Activated T-cell treated with anti-CD3 and anti-CD28 coated beads for 1 hour (primary cell): Measurements from ENCODE around the gene ATRAID.
A peak's percentile ranks its signal among the peaks of the same experiment; 100 is the strongest.
"Not testable (repeated sequence)": the region's sequence is repeated elsewhere in the genome, so short reads cannot be mapped to it uniquely, and the experiment has no call there.

Source experiments
- DNase-seq: peaks from one replicate; pipeline ENCODE4 v3.0.0-alpha.2; 2020; ENCODE audit warnings: low read depth

ATRAID gene

GRCh38 chr2:27194538-27195354, 17.1 kb upstream of the ATRAID start:
- no peak for DNase-seq

DNA sequence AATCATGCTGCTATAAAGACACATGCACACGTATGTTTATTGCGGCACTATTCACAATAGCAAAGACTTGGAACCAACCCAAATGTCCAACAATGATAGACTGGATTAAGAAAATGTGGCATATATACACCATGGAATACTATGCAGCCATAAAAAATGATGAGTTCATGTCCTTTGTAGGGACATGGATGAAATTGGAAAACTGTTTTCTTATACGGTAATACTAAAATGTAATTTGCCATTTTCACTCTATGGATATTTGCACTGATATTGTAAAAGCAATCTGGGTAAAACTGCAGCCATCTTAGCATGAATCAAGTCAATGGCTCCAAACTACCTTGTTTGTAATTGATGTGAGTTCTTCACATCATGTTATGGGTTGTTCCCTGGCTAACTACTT, 16.0 kb upstream of the ATRAID start:
- DNase-seq = not testable (repeated sequence)

GRCh38 chr2:27198068-27198467, 13.8 kb upstream of the ATRAID start:
- not testable (repeated sequence) for DNase-seq

- no peak for DNase-seq
Measured at GRCh38 chr2:27198627-27199026, 13.2 kb upstream of the ATRAID start.

DNA sequence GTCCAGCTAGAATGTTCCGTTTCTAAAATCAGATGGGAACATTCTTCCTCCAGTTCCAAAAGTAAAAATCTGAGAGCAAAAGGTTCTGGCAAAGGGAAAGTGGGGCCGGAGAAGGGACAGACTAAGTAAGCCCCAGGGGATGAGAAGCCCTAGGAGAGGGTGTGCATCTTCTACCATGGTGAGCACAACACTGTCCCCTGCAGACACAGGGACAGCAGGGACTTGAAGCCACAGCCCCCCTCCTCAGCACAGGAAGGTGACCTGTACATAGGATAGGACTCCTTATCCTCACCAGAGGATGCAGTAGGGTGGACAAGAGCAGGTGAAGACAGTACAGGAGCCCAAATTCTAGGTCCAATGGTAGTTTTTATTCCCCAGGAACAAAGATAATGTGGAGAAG, 12.6 kb upstream of the ATRAID start:
- no peak for DNase-seq

DNA sequence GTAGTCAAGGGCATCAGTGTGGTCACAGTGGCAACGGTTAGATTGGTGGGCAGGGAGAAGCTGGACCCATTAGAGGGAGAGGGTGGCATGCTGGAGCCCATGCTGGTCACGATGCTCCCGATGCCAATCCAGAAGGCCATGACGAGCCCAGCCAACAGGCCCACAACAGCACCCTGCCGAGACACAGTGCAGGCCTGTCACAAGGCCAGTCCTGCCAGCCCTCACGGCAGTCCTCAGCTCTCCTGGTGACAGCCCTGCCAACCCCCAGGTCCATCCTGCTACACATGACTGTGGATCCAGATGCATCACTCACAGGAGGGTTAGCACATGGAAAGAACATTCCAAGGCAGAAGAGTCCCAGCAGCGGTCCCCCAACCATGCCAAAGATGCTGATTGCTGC, 10.2 kb upstream of the ATRAID start:
- no peak for DNase-seq

GRCh38 chr2:27202854-27203253, 9.0 kb upstream of the ATRAID start:
- DNase-seq = no peak

- DNase-seq = no peak
Measured at GRCh38 chr2:27203741-27204140, 8.1 kb upstream of the ATRAID start.

DNA sequence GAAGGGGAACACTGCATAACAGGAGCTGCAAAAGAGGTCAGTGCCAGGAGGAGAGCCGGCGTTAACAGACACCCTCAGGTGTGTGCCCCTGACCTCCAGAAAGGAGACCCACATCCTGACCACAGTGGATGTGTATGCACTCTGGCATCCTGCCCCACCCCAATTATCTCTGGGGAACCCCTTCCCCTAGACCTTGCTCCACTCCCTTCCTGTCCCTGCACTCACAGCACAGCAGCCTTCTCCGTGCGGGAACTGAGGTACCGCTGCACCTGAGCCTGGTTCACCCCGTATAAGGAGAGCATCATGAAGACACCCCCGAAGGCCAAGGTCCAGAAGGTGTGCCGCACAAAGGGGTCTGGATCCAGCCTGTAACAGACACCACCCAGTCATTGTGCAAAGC, 7.3 kb upstream of the ATRAID start:
- no peak for DNase-seq

GRCh38 chr2:27205206-27205605, 6.6 kb upstream of the ATRAID start:
- DNase-seq = no peak

- DNase-seq = no peak
Measured at GRCh38 chr2:27206346-27206745, 5.5 kb upstream of the ATRAID start.

DNA sequence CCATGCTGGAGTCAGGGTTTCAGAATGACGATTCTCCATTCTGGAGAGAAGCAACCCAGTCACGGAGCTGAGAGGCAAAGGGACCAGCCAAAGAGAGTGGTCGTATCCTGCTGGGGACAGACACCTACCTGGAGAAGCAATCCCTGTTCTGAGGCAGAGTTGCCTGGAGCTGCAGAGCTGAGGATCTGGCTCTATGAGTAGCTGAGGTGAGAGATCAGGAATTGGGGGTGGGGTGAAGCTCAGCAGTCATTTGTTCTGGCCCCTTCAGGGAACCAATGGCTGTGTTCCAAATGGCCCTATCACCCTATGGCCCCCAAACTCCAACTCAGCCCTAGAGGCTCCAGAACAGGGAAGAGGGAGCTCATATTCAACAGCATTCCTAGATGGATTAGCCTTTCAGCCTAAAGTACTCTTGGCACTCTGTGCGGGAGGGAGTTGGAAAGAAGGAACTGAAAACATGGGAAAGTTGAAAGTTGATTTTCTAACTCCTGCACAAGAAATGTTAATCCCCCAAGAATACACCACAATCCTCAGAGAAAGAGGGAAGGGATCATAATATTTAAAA, 3.3 kb upstream of the ATRAID start:
- DNase-seq = no peak

GRCh38 chr2:27209621-27210401, 2.0 kb upstream of the ATRAID start:
- DNase-seq = no peak

GRCh38 chr2:27211241-27211942, 449 bp upstream of the ATRAID start:
- DNase-seq = no peak

GRCh38 chr2:27212626-27213471, 1.0 kb downstream of the ATRAID start:
- DNase-seq = peak; percentile 19

- no peak for DNase-seq
Measured at GRCh38 chr2:27214941-27215340, 3.1 kb downstream of the ATRAID start.

DNA sequence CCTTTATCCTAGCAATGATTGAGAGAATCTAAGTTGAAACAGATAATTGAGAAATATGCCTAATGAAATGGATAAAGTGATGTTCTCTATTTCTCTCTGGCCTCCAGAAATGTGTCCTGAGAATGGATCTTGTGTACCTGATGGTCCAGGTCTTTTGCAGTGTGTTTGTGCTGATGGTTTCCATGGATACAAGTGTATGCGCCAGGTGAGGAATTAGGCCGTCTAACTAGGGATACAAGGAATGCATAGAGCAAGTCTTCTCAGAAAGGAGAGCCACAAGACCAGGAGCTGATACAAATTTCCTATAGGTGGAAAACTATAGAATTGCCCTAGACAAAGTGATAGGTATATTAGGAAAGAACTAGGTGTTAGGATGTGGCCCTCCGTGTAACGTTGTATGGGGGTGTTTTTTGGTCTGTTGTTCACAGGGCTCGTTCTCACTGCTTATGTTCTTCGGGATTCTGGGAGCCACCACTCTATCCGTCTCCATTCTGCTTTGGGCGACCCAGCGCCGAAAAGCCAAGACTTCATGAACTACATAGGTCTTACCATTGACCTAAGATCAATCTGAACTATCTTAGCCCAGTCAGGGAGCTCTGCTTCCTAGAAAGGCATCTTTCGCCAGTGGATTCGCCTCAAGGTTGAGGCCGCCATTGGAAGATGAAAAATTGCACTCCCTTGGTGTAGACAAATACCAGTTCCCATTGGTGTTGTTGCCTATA, 4.7 kb downstream of the ATRAID start:
- DNase-seq = no peak

GRCh38 chr2:27217173-27218121, 5.6 kb downstream of the ATRAID start, which contains the start of gene CAD:
TSS of gene CAD (plus strand) at chr2:27217369. CDS start at chr2:27217552, 183 bp downstream.
- peak; percentile 79 for DNase-seq

DNA sequence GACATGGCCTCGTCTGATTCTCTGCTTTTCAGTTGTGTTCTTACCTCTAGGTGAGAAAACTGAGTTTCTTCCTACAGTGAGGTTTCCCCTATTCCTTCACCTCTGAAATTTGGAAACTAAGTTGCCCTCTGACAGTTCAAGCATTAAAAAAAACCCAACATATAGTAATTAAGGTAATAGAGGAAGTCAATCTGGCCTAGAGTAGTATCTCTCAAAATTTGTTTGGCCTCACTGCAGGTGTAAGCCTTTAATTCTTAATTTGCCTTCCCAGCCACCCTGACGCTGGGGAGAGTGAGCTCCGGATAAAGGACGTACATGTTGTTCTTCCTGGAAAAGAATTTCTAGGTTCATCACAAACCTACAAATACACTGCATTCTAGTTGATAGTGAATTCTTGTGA, 6.8 kb downstream of the ATRAID start:
- DNase-seq = no peak

DNA sequence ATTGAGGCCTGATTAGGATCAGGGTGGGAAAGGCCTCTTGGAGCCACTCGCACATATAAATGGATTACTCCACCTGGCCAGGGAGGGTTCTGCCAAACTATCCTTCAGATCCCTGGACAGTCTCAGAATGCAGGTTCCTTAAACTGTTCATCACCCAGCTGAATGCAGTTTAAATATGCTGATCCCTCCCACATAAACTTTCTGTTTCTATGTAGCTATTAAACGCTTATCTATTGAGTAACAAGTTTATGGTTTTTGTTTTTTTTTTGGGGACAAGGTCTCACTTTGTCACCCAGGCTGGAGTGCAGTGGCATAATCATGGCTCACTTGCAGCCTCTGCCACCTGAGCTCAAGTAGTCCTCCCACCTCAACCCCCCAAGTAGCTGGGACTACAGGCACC, 7.2 kb downstream of the ATRAID start:
- no peak for DNase-seq
